GM18498 (cell line): ENCODE measurements around the gene EVL.

Experiments
- ATAC-seq: cut with Tn5 transposase; IDR thresholded peaks from one replicate; pipeline ENCODE4 v1.9.1; 2021; ENCODE audit warnings: mild to moderate bottlenecking, moderate library complexity; ENCODE audit not compliant: unreplicated experiment

Gene EVL

GRCh38 chr14:100192250-100192671 is 127.0 kb downstream of the EVL start:
- no peak for ATAC-seq

DNA sequence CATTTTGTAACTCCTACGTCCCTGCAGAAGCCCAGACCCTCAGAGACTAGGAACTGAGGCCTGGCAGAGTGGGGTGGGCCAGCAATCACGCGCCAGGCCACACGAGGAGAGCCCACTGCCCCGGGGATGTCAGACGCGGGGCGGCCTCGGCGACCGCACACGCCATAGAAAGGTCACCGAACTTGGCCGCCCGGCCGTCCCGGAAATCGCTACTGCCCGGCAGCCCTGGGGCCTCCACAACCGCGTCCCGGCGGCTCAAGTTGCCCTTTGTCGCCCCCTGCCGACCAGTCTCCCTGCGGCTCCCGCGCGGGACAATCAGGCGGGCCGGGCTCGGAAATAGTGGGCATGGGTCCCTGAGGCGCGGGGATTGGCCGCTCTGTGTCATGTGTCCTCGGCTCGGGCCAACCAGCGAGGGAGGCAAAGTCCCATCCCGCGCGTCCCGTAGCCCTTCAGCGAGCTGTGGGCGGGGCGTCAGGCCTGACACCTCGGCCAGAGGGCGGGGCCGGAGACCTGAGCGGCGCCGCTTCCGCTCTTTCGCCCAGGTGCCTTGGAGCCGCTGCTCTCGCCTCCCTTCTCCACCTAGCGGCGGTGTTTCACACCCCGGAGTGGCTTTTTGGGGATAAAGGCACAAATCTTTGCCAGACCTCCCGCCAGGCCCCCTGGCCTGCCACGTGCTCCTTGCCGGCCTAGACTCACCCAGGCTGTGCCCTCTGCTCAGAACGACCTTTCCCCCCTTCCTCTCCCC is 127.6 kb downstream of the EVL start:
- ATAC-seq, result peak; percentile 99
